Measurements from ENCODE around the gene ABCA12.

ABCA12 gene

DNA sequence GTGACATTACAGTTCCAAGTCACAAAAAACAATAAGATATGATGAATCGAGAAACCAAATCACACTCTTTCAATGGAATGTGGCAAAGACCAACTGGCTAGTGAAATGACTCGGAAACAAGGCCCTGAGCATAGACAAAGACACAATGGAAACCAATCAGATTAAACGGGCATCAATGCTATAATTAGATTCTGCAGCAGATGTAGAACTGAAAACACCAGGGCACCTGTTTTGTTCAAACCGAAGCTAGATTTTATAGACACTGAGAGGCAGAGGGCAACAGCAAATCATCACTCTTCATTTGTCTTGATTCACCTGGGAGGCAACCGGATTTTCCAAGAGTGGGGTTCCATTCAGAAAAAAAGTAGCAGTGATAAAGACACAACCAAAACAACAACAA is 236.1 kb downstream of the ABCA12 start:
- DNase-seq: no peak

DNA sequence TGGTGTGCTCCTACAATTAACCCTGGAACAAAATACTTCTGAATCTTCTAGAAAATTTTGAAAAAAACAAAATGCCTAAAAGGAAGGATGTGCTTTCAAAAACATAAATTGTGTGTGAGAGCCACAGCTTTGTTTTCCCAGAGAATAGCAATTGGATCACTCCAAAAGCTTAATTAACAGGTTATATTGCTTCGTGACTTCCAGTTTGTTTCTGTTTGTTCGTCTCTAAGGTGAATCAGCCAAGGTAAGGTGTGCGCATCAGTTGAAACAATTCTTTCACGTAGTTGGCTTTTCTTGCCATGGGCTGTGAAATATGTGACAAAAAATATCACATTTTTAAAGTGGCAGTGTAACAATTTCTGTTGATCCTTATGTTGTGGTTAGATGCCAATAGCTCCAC is 238.7 kb downstream of the ABCA12 start:
- DNase-seq: no peak

DNA sequence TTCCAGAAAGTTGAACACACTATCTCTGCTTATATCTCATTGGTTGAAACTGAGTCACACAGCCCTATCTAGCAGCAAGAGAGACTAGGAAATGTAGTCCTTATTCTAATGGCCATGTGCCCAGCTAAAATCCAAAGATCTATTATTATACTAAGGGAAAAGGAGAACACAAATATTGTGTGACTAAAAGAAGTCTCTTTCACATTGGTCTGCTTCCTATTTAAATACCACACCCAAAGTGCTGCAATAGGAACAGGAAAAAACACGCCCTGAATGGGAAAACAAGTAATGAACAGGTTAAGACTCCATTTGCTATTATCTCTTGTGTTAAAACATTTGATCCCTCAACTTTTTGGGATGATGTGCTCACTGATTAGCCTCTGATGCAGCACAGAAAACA is 242.2 kb downstream of the ABCA12 start:
- DNase-seq: no peak

DNA sequence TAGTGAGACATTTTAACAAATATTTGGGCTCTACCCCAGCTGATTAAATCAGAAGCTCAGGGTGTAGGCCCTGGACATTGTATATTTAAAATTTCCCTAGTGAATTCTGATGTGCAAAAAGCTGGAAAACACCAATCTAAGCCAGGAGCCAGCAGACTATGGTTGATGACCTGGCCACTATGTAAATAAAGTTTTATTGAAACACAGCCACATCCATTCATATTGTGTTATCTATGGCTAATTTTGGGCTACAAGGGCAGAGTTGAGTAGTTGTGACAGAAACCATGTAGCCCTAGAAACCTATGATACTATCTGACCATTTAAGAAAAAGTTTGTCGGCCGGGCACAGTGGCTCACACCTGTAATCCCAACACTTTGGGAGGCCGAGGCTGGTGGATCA is 243.0 kb downstream of the ABCA12 start:
- DNase-seq: no peak

DNA sequence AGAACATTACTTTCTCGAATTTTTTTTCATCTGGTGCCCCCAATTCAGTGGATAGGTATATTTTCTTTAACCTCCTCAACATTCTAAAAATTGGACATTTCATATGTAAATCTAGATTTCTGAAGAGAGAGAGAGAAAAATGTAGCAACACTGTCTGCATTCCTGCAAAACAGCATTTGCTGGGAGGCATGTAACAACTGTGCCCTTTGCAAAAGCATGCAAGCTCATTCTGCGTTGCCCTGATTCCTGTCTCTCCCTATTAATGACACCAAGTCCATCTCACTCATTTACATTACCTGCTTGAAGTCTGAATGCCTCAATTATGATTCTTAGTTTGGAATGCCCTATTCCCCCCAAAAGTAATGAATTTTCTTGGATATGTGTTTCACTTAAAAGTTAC is 249.1 kb downstream of the ABCA12 start:
- no peak for DNase-seq

DNA sequence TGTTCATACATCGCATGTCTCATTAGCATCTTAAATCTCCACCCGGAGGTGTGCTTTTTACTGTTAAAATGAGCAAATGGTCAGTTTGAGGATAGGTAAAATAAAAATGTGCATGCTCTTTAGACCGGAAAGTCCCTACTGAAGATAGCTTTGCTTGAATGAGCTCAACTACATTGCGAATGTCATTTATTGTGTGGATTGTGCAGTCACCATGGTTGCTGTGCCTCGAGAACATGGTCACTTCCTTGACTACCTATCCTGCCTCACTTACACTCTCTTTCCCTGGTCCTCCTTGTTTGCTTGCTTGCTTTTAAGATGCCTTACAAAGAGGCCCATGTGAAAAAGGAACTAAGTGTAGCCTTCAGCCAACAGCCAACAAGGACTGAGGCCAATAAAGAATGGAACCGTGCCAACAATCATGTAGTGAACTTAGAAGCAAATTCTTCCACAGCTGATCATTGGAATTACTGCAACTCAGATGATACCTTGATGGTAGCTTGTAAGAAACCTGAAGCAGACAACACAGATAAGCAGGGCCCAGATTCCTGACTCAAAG is 256.7 kb downstream of the ABCA12 start:
- no peak for DNase-seq
